HepG2 (cell line): ENCODE data around the gene ARHGAP45. TPM values are rescaled to one million over a fixed set of nuclear protein-coding genes. Genes with fewer than 3 reads are reported as not detected.

Experiments
- HES4 ChIP-seq: sonication (generic); formaldehyde crosslinking; IDR thresholded peaks from 2 replicates; pipeline ENCODE4 v1.9.0; 2021; ENCODE audit warnings: mild to moderate bottlenecking, missing genetic modification reagents, borderline replicate concordance
- KDM6A ChIP-seq: IDR thresholded peaks from 2 replicates; pipeline ENCODE4 v1.6.1; 2016; ENCODE audit warnings: low read depth
- NONO ChIP-seq, 2 experiments: fragments of 450-650 bp in 1 of 2; sonication (generic) in 1 of 2; formaldehyde crosslinking in 1 of 2; IDR thresholded peaks in 1 of 2; conservative IDR thresholded peaks in 1 of 2; 2 replicates each; pipeline versions ENCODE4 v1.6.1 to v1.8.0; 2017 to 2022; ENCODE audit warnings: mild to moderate bottlenecking in 1 of 2, missing genetic modification reagents in 1 of 2, moderate library complexity in 1 of 2
- NR1H2 ChIP-seq: sonication (generic); formaldehyde crosslinking; IDR thresholded peaks from 2 replicates; pipeline ENCODE4 v1.8.1; 2022; ENCODE audit warnings: low read depth, missing genetic modification reagents, borderline replicate concordance
- PAX8 ChIP-seq: sonication (generic); formaldehyde crosslinking; IDR thresholded peaks from 2 replicates; pipeline ENCODE4 v1.8.0; 2022; ENCODE audit warnings: mild to moderate bottlenecking, missing genetic modification reagents, borderline replicate concordance
- RAD21 ChIP-seq: fragments of 450-650 bp; formaldehyde crosslinking; IDR thresholded peaks from 2 replicates; pipeline ENCODE4 v1.5.0; 2020; ENCODE audit warnings: mild to moderate bottlenecking
- RNF219 ChIP-seq: sonication (generic); formaldehyde crosslinking; IDR thresholded peaks from 2 replicates; pipeline ENCODE4 v1.5.0; 2020; ENCODE audit warnings: mild to moderate bottlenecking, missing genetic modification reagents
- TBP ChIP-seq: sonication (generic); formaldehyde crosslinking; IDR thresholded peaks from 2 replicates; pipeline ENCODE4 v1.5.0; 2020; ENCODE audit warnings: missing genetic modification reagents
- YEATS2 ChIP-seq: sonication (generic); formaldehyde crosslinking; IDR thresholded peaks from 2 replicates; pipeline ENCODE4 v1.4.0; 2020; ENCODE audit warnings: missing genetic modification reagents, borderline replicate concordance
- ZBTB2 ChIP-seq: sonication (generic); formaldehyde crosslinking; IDR thresholded peaks from 2 replicates; pipeline ENCODE4 v1.8.0; 2022; ENCODE audit warnings: low read depth, missing genetic modification reagents
- ZFP36L2 ChIP-seq: sonication (generic); formaldehyde crosslinking; IDR thresholded peaks from 2 replicates; pipeline ENCODE4 v1.4.0; 2020; ENCODE audit warnings: missing genetic modification reagents
- ZNF24 ChIP-seq: fragments of 450-650 bp; IDR thresholded peaks from 2 replicates; pipeline ENCODE4 v1.6.1; 2017; ENCODE audit warnings: antibody characterized with exemption, mild to moderate bottlenecking
- ZNF33B ChIP-seq: sonication (generic); formaldehyde crosslinking; IDR thresholded peaks from 2 replicates; pipeline ENCODE4 v1.5.1; 2020; ENCODE audit warnings: mild to moderate bottlenecking, missing genetic modification reagents
- ZNF589 ChIP-seq: sonication (generic); formaldehyde crosslinking; conservative IDR thresholded peaks from 2 replicates; pipeline ENCODE4 v1.8.0; 2022; ENCODE audit warnings: mild to moderate bottlenecking, moderate library complexity, missing genetic modification reagents
- ZNF772 ChIP-seq: sonication (generic); formaldehyde crosslinking; IDR thresholded peaks from 2 replicates; pipeline ENCODE4 v1.5.0; 2020; ENCODE audit warnings: mild to moderate bottlenecking, missing genetic modification reagents
- polyA plus RNA-seq, 8 experiments: library from polyadenylated mRNA; depleted of rRNA in 3 of 8; stranded (reverse) in 7 of 8; unstranded in 1 of 8; fragments of >200 nt; fragmentation: Illumina TruSeq in 4 of 8; extraction: Trizol in 4 of 8; gene quantifications; 2 replicates each; pipeline versions ENCODE4 v1.2.1 to v1.2.3, GENCODE V29; 2011 to 2016; ENCODE audit warnings: low read depth in 4 of 8, missing spikeins in 1 of 8, mixed read lengths in 1 of 8; ENCODE audit not compliant: insufficient read depth in 1 of 8
- total RNA-seq, 5 experiments: library from RNA; depleted of rRNA; stranded (reverse); fragments of >200 nt; fragmentation: Illumina TruSeq; extraction: Trizol; gene quantifications; 2 replicates each; pipeline ENCODE4 v1.2.3, GENCODE V29; 2016; ENCODE audit warnings: low read depth in 1 of 5
- TF ChIP-seq, protein P1 (sequence below): sonication (generic); formaldehyde crosslinking; IDR thresholded peaks from 2 replicates; pipeline ENCODE4 v1.4.0; 2020; ENCODE audit warnings: missing genetic modification reagents
- TF ChIP-seq, protein P2 (sequence below): sonication (generic); formaldehyde crosslinking; IDR thresholded peaks from 2 replicates; pipeline ENCODE4 v1.4.0; 2020; ENCODE audit warnings: missing genetic modification reagents
- TF ChIP-seq, protein P3 (sequence below): IDR thresholded peaks from 2 replicates; pipeline ENCODE4 v1.6.1; 2012; ENCODE audit warnings: inconsistent platforms
- TF ChIP-seq, protein P4 (sequence below): sonication (generic); formaldehyde crosslinking; IDR thresholded peaks from 2 replicates; pipeline ENCODE4 v1.5.1; 2020; ENCODE audit warnings: mild to moderate bottlenecking, missing genetic modification reagents, borderline replicate concordance

Gene ARHGAP45
- total and polyA plus RNA-seq, 2 of the 13 experiments (the other 11 are each of a cell fraction or from before 2014, with no cell fraction given): 0.84 to 32.0 TPM

DNA sequence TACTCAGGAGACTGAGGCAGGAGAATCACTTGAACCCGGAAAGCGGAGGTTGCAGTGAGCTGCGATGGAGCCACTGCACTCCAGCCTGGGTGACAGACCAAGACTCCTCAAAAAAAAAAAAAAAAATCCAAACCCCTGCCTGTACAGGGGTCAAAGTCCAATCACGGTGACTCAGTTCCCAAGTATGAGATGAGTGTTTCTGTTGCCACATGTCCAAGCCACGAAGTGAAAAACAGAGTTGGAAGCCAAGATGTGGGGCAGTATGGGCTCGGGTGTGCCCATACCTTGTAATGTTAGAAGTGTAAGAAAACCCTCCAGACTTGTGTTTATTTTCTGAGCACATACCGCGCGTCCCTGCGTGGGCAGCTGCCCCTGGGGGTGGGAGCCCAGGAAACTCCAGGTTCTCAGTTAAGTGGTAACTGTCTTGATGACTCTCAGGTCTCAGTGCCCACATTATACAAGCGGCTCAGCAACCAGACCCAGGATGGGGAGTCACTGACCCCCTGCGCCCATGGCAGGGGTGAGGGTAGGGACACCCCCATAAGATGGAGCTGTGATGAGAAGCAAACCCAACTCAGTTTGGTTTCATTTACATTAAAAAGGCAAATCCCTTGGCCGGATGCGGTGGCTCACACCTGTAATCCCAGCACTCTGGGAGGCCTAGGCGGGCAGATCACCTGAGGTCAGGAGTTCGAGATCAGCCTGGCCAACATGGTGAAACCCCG, 35.6 kb downstream of the ARHGAP45 start (continued):
- TF ChIP-seq, protein P1, sequence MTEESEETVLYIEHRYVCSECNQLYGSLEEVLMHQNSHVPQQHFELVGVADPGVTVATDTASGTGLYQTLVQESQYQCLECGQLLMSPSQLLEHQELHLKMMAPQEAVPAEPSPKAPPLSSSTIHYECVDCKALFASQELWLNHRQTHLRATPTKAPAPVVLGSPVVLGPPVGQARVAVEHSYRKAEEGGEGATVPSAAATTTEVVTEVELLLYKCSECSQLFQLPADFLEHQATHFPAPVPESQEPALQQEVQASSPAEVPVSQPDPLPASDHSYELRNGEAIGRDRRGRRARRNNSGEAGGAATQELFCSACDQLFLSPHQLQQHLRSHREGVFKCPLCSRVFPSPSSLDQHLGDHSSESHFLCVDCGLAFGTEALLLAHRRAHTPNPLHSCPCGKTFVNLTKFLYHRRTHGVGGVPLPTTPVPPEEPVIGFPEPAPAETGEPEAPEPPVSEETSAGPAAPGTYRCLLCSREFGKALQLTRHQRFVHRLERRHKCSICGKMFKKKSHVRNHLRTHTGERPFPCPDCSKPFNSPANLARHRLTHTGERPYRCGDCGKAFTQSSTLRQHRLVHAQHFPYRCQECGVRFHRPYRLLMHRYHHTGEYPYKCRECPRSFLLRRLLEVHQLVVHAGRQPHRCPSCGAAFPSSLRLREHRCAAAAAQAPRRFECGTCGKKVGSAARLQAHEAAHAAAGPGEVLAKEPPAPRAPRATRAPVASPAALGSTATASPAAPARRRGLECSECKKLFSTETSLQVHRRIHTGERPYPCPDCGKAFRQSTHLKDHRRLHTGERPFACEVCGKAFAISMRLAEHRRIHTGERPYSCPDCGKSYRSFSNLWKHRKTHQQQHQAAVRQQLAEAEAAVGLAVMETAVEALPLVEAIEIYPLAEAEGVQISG (CRISPR knock-in tag): no peak
- TF ChIP-seq ZNF33B (CRISPR knock-in tag) (no peak), ZNF589 (no peak), RNF219 (CRISPR knock-in tag) (no peak), ZBTB2 (no peak), KDM6A (CRISPR knock-in tag) (peak; percentile 53; the same call in 1 of the 2 replicates), NONO (IDR thresholded peaks at IDR 0.05) (no peak), NONO (CRISPR knock-in tag; conservative IDR thresholded peaks at IDR 0.05) (no peak), YEATS2 (CRISPR knock-in tag) (no peak), ZNF772 (no peak), PAX8 (CRISPR knock-in tag) (no peak), ZNF24 (no peak), HES4 (CRISPR knock-in tag) (no peak), NR1H2 (CRISPR knock-in tag) (no peak), RAD21 (CRISPR knock-in tag) (no peak), ZFP36L2 (CRISPR knock-in tag) (no peak), TBP (CRISPR knock-in tag) (no peak)
- TF ChIP-seq, protein P2, sequence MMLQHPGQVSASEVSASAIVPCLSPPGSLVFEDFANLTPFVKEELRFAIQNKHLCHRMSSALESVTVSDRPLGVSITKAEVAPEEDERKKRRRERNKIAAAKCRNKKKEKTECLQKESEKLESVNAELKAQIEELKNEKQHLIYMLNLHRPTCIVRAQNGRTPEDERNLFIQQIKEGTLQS (CRISPR knock-in tag): peak; percentile 90
- TF ChIP-seq, protein P3, sequence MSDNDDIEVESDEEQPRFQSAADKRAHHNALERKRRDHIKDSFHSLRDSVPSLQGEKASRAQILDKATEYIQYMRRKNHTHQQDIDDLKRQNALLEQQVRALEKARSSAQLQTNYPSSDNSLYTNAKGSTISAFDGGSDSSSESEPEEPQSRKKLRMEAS: peak; percentile 44; the same call in 1 of the 2 replicates
- TF ChIP-seq, protein P4, sequence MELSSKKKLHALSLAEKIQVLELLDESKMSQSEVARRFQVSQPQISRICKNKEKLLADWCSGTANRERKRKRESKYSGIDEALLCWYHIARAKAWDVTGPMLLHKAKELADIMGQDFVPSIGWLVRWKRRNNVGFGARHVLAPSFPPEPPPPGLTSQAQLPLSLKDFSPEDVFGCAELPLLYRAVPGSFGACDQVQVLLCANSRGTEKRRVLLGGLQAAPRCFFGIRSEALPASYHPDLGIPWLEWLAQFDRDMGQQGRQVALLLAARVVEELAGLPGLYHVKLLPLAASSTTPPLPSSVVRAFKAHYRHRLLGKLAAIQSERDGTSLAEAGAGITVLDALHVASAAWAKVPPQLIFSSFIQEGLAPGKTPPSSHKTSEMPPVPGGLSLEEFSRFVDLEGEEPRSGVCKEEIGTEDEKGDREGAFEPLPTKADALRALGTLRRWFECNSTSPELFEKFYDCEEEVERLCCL (CRISPR knock-in tag): no peak
